22Rv1 (cell line): ENCODE results near the gene PLEKHG7.

ENCODE experiments used
- CTCF ChIP-seq: fragments of 450-650 bp; IDR thresholded peaks from 2 replicates; pipeline ENCODE4 v1.5.1; 2017; ENCODE audit warnings: mild to moderate bottlenecking
- ZFX ChIP-seq: fragments of 450-650 bp; IDR thresholded peaks from 2 replicates; pipeline ENCODE4 v1.6.1; 2017; ENCODE audit warnings: antibody characterized with exemption, borderline replicate concordance

- TF ChIP-seq CTCF (no peak), ZFX (no peak)
Measured at GRCh38 chr12:92715625-92716024, 12.8 kb downstream of the PLEKHG7 start.
